Ascending aorta (tissue), 2 donors: ENCODE measurements around the gene PIP4K2C. TPM values are rescaled to one million over a fixed set of nuclear protein-coding genes. Genes with fewer than 3 reads are reported as not detected.
A peak's percentile ranks its signal among the peaks of the same experiment; 100 is the strongest.
"Not testable (repeated sequence)": the region's sequence is repeated elsewhere in the genome, so short reads cannot be mapped to it uniquely, and the experiment has no call there.

Experiments used
- DNase-seq, 2 donors: peaks; one replicate each; pipeline ENCODE4 v3.0.0-alpha.2; 2019; ENCODE audit warnings: low spot score in 2 of 2
- H3K27ac ChIP-seq, 2 donors: fragments of 200-600 bp; sonication (generic); one replicate each; pipeline ENCODE4 v1.5.1; 2016 to 2017; ENCODE audit warnings: mild to moderate bottlenecking in 1 of 2
- H3K27me3 ChIP-seq: fragments of 200-600 bp; sonication (generic); one replicate; pipeline ENCODE4 v1.5.1; 2017
- H3K36me3 ChIP-seq, 2 donors: fragments of 200-600 bp; sonication (generic); one replicate each; pipeline ENCODE4 v1.5.1; 2016
- H3K4me1 ChIP-seq, 2 donors: fragments of 200-600 bp; sonication (generic); one replicate each; pipeline ENCODE4 v1.5.1; 2016 to 2017; ENCODE audit warnings: mild to moderate bottlenecking in 1 of 2
- H3K4me3 ChIP-seq, 2 donors: fragments of 200-600 bp; sonication (generic); one replicate each; pipeline ENCODE4 v1.5.1; 2016 to 2017; ENCODE audit warnings: mild to moderate bottlenecking in 1 of 2
- H3K9me3 ChIP-seq, 2 donors: fragments of 200-600 bp; sonication (generic); one replicate each; pipeline ENCODE4 v1.5.1; 2016
- CTCF ChIP-seq, 3 experiments: fragments of 200-600 bp in 2 of 3; fragments of 450-650 bp in 1 of 3; sonication (generic) in 2 of 3; IDR thresholded peaks; one replicate each; pipeline ENCODE4 v1.5.1; 2016 to 2019; ENCODE audit warnings: antibody characterized with exemption in 3 of 3, mild to moderate bottlenecking in 1 of 3, moderate library complexity in 1 of 3
- intact Hi-C: fragments of 100-400 bp; cut with DNase I; formaldehyde crosslinking; loops from one replicate; pipeline ENCODE4 v1.15.1; 2023
- total RNA-seq: library from RNA; depleted of rRNA; stranded (reverse); fragments of >200 nt; gene quantifications from one replicate; pipeline ENCODE4 v1.1.0, GENCODE V29; 2016

Gene PIP4K2C
- total RNA-seq, 1 donor from 2014 or later, result 153 TPM

DNA sequence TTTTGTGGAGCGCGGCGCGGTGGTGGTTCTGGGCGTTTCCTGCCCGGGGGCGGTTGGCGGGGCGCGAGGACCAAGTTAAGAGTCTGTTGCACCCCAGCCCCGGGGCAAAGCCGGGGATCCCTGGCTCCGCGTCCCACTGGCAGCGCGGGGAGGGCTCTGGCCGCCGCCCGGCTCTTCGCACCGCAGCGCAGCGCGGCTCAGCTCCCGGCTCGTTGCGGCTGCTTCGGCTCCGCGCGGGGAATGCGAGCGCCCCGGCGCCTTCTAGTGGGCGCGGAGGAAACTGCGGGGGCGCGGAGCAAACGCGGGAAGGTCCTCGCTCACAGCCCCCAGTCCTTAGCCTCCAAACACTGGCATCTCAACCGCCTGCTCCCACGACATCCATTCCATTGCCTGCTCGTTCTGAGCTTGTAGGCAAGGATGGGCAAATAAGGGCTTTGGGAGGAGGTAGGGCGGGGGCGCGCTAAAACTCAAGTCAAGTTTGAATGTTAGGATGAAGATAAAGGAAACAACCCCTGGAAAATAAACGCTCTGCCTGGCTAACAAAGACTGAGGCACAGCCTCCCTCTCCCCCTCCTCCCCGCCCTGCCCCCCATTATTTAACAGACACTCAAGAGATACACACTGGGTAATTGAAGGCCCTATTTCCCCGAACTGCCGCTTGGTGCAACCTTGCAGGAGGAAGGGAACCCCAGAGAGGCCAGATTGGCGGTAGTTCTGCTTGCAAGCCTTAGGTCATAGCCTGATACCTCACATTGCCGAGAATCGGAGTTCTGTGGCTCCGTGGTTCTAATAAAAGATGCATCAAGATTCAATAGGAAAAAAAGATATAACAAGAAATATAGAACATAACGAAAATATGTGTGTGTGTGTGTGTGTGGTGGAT lies 42.2 kb downstream of the PIP4K2C start, which contains the start of gene B4GALNT1:
B4GALNT1 (minus strand) TSS at position 244 of the 883 bp plus-strand sequence. CDS start 1,069 bp downstream, outside the sequence.
- Histone ChIP-seq H3K9me3 (no peaks in the 10 kb centered on the region), H3K27ac (no peak within 1 kb of the TSS), H3K27me3 (no peaks in the 10 kb centered on the region), H3K4me3 (peak within 1 kb of the TSS; percentile 69 to 82), H3K4me1 (peaks cover 4 to 7% of the 10 kb centered on the region in 2 donors), H3K36me3 (no peaks in the 10 kb centered on the region)
- TF ChIP-seq CTCF (IDR thresholded peaks at IDR 0.05), result peak; percentile 87 to 96 (median 92)
- intact Hi-C loops, result loop anchor here (2.0 kb wide), 1 partner anchor 62 kb away; the partner anchor contains the start of gene OS9
- peak in 1 of 2 donors; percentile 79 for DNase-seq

GRCh38 chr12:57636731-57637130 lies 45.7 kb downstream of the PIP4K2C start:
- H3K9me3 ChIP-seq, intact Hi-C loops, H3K27ac ChIP-seq, DNase-seq, H3K4me1 ChIP-seq, H3K4me3 ChIP-seq, H3K36me3 ChIP-seq, H3K27me3 ChIP-seq: not testable (repeated sequence)

- H3K36me3 ChIP-seq, result no peaks in the 10 kb centered on the region
- peaks cover 0 to 4% of the 10 kb centered on the region in 2 donors for H3K4me1 ChIP-seq
- intact Hi-C loops, result no loop called here
- H3K27ac ChIP-seq, result no peak overlapping the region
- no peak overlapping the region for H3K4me3 ChIP-seq
- H3K27me3 ChIP-seq, result peaks cover 3% of the 10 kb centered on the region
- no peaks in the 10 kb centered on the region for H3K9me3 ChIP-seq
- no peak for TF ChIP-seq CTCF (IDR thresholded peaks at IDR 0.05)
- no peak for DNase-seq
Observed at GRCh38 chr12:57637364-57637763, 46.4 kb downstream of the PIP4K2C start.

- no peak for DNase-seq
- no peaks in the 10 kb centered on the region for H3K9me3 ChIP-seq
- no peak for TF ChIP-seq CTCF (IDR thresholded peaks at IDR 0.05)
Observed at GRCh38 chr12:57638096-57638495, 47.1 kb downstream of the PIP4K2C start.

GRCh38 chr12:57640175-57641042 lies 49.4 kb downstream of the PIP4K2C start:
- Histone ChIP-seq H3K36me3 (no peaks in the 10 kb centered on the region), H3K4me3 (no peak overlapping the region), H3K27ac (no peak overlapping the region), H3K27me3 (peaks cover 3% of the 10 kb centered on the region), H3K9me3 (no peaks in the 10 kb centered on the region), H3K4me1 (no peaks in the 10 kb centered on the region)
- intact Hi-C loops, result no loop called here
- DNase-seq, result no peak
- TF ChIP-seq CTCF (IDR thresholded peaks at IDR 0.05), result no peak

More at GRCh38 chr12:57638096-57638495, 47.1 kb downstream of the PIP4K2C start:
- H3K4me3 ChIP-seq, result no peak overlapping the region
- no peaks in the 10 kb centered on the region for H3K36me3 ChIP-seq
- H3K27ac ChIP-seq, result no peak overlapping the region
- H3K27me3 ChIP-seq, result peaks cover 3% of the 10 kb centered on the region
- peaks cover 0 to 4% of the 10 kb centered on the region in 2 donors for H3K4me1 ChIP-seq
- intact Hi-C loops, result no loop called here
